SK-N-SH (cell line): ENCODE measurements around the gene ZSCAN2.

Experiments
- CTCF ChIP-seq: fragments of 200-600 bp; sonication (generic); IDR thresholded peaks from 2 replicates; pipeline ENCODE4 v1.6.1; 2017; ENCODE audit warnings: antibody characterized with exemption, mild to moderate bottlenecking, moderate library complexity
- NRF1 ChIP-seq: IDR thresholded peaks from 2 replicates; pipeline ENCODE4 v1.6.1; 2012; ENCODE audit warnings: low read depth, mild to moderate bottlenecking, low read length
- SIN3A ChIP-seq: IDR thresholded peaks from 2 replicates; pipeline ENCODE4 v1.6.1; 2012; ENCODE audit warnings: low read depth, mild to moderate bottlenecking, low read length, moderate library complexity, borderline replicate concordance

- TF ChIP-seq SIN3A = peak; percentile 76; the same call in 1 of the 2 replicates
- no peak for TF ChIP-seq CTCF
- no peak for TF ChIP-seq NRF1
These were observed 500 bp upstream of the ZSCAN2 start for GRCh38 chr15:84600331-84600686.
